HCT116 (cell line): ENCODE measurements around the gene PEAK3. TPM values are rescaled to one million over a fixed set of nuclear protein-coding genes. Genes with fewer than 3 reads are reported as not detected.

Experiments
- ATAC-seq: fragments of 200-7000 bp; cut with Tn5 transposase; 2 replicates; pipeline ENCODE4 v1.9.1; 2020; ENCODE audit warnings: mild to moderate bottlenecking, moderate library complexity
- BruUV-seq: library from RNA; stranded (reverse); fragments of 400-500 nt; replicated peaks from 2 replicates; lab custom pipeline; 2021; lab: Mats Ljungman, UMichigan
- CTCF ChIA-PET: fragments of 300-600 bp; sonication (Branson Sonifier 250); formaldehyde crosslinking; loops from one replicate; lab custom pipeline; 2021; ENCODE audit warnings: antibody characterized with exemption; lab: Charles Lee
- POLR2A ChIA-PET: fragments of 300-600, 350-600 bp; sonication (Branson Sonifier 250); formaldehyde crosslinking; loops from one replicate; lab custom pipeline; 2021; ENCODE audit warnings: antibody characterized with exemption; lab: Charles Lee
- RAD21 ChIA-PET, 2 experiments: fragments of 300-600 bp; sonication (Branson Sonifier 250); formaldehyde crosslinking; loops; one replicate each; lab custom pipeline; 2023; ENCODE audit warnings: low total read pairs in 2 of 2; ENCODE audit not compliant: uncharacterized antibody in 2 of 2, unreplicated experiment in 2 of 2, low non-redundant PET in 1 of 2; lab: Charles Lee
- DNase-seq: peaks from one replicate; pipeline ENCODE4 v3.0.0-alpha.2; 2010; ENCODE audit warnings: low read depth, low spot score
- H2AFZ ChIP-seq: fragments of 200-600 bp; shearing (Covaris generic), sonication (generic); 2 replicates; pipeline ENCODE4 v1.6.1; 2017; ENCODE audit warnings: low read depth, mixed run types, mixed read lengths, antibody characterized with exemption, low read length; ENCODE audit not compliant: poor library complexity, severe bottlenecking
- H3K27ac ChIP-seq: 2 replicates; pipeline ENCODE4 v1.5.1; 2012; ENCODE audit warnings: low read depth, low read length
- H3K27me3 ChIP-seq: fragments of 200-600 bp; sonication (generic); 2 replicates; pipeline ENCODE4 v1.6.1; 2016; ENCODE audit warnings: mixed run types, low read length, mixed read lengths; ENCODE audit not compliant: insufficient read depth
- H3K36me3 ChIP-seq, 2 experiments: fragments of 200-500 bp in 1 of 2; fragments of 200-600 bp in 1 of 2; sonication (Bioruptor generic) in 1 of 2; sonication (generic) in 1 of 2; 2 replicates each; pipeline versions ENCODE4 v1.5.1 to v1.6.1; 2014 to 2016; ENCODE audit warnings: low read length in 2 of 2, inconsistent platforms in 1 of 2, mixed read lengths in 1 of 2, mixed run types in 1 of 2; ENCODE audit not compliant: insufficient read depth in 2 of 2, control insufficient read depth in 1 of 2
- H3K4me1 ChIP-seq, 2 experiments: fragments of 200-600 bp in 1 of 2; sonication (generic) in 1 of 2; 2 replicates each; pipeline versions ENCODE4 v1.5.1 to v1.6.1; 2012 to 2017; ENCODE audit warnings: low read length in 2 of 2, inconsistent platforms in 1 of 2, mild to moderate bottlenecking in 1 of 2, mixed read lengths in 1 of 2, mixed run types in 1 of 2, moderate library complexity in 1 of 2; ENCODE audit not compliant: insufficient read depth in 2 of 2, control insufficient read depth in 1 of 2
- H3K4me2 ChIP-seq: fragments of 200-600 bp; sonication (generic); 2 replicates; pipeline ENCODE4 v1.6.1; 2017; ENCODE audit warnings: mixed run types, low read length, mixed read lengths
- H3K4me3 ChIP-seq, 2 experiments: fragments of 200-600 bp in 1 of 2; sonication (generic) in 1 of 2; replicated peaks in 1 of 2; 2 replicates each; pipeline ENCODE4 v1.5.1; 2011 to 2016; ENCODE audit warnings: low read length in 2 of 2, control low read depth in 1 of 2, low read depth in 1 of 2, mild to moderate bottlenecking in 1 of 2, mixed read lengths in 1 of 2, mixed run types in 1 of 2
- H3K79me2 ChIP-seq: fragments of 200-600 bp; sonication (generic); 2 replicates; pipeline ENCODE4 v1.6.1; 2017; ENCODE audit warnings: mild to moderate bottlenecking, mixed run types, low read length, moderate library complexity, mixed read lengths; ENCODE audit not compliant: insufficient read depth
- H3K9ac ChIP-seq: fragments of 200-600 bp; sonication (generic); 2 replicates; pipeline ENCODE4 v1.6.1; 2016; ENCODE audit warnings: low read length, mixed read lengths
- H3K9me2 ChIP-seq: fragments of 200-600 bp; sonication (generic), shearing (Covaris generic); 2 replicates; pipeline ENCODE4 v1.6.1; 2017; ENCODE audit warnings: mixed run types, mild to moderate bottlenecking, moderate library complexity; ENCODE audit not compliant: insufficient read depth
- H3K9me3 ChIP-seq, 2 experiments: fragments of 200-500 bp in 1 of 2; fragments of 200-600 bp in 1 of 2; sonication (Bioruptor generic) in 1 of 2; sonication (generic) in 1 of 2; 2 replicates each; pipeline ENCODE4 v1.6.1; 2014 to 2017; ENCODE audit warnings: low read length in 2 of 2, mixed read lengths in 2 of 2, inconsistent platforms in 1 of 2, low read depth in 1 of 2, mild to moderate bottlenecking in 1 of 2, mixed run types in 1 of 2, moderate library complexity in 1 of 2; ENCODE audit not compliant: control insufficient read depth in 1 of 2, insufficient read depth in 1 of 2
- H4K20me1 ChIP-seq: fragments of 200-600 bp; sonication (generic), shearing (Covaris generic); 2 replicates; pipeline ENCODE4 v1.6.1; 2017; ENCODE audit warnings: mixed run types, mild to moderate bottlenecking, moderate library complexity; ENCODE audit not compliant: insufficient read depth
- CBX3 ChIP-seq: IDR thresholded peaks from 2 replicates; pipeline ENCODE4 v1.6.1; 2012; ENCODE audit warnings: low read depth
- CEBPB ChIP-seq: IDR thresholded peaks from 2 replicates; pipeline ENCODE4 v1.6.1; 2012; ENCODE audit warnings: low read depth
- ELF1 ChIP-seq: IDR thresholded peaks from 2 replicates; pipeline ENCODE4 v1.6.1; 2012; ENCODE audit warnings: low read depth, borderline replicate concordance
- EZH2 ChIP-seq: fragments of 200-600 bp; sonication (generic); IDR thresholded peaks from 2 replicates; pipeline ENCODE4 v1.6.1; 2017; ENCODE audit warnings: antibody characterized with exemption, mixed run types
- EZH2phosphoT487 ChIP-seq: fragments of 200-600 bp; IDR thresholded peaks from 2 replicates; pipeline ENCODE4 v1.6.1; 2018; ENCODE audit warnings: antibody characterized with exemption, borderline replicate concordance
- FOSL1 ChIP-seq: IDR thresholded peaks from 2 replicates; pipeline ENCODE4 v1.6.1; 2012; ENCODE audit warnings: low read depth
- JUND ChIP-seq: IDR thresholded peaks from 2 replicates; pipeline ENCODE4 v1.6.1; 2012
- POLR2A ChIP-seq: IDR thresholded peaks from 2 replicates; pipeline ENCODE4 v1.7.0; 2011; ENCODE audit warnings: borderline replicate concordance; ENCODE audit not compliant: insufficient read depth, insufficient read length; ENCODE audit errors: extremely low read depth
- RAD21 ChIP-seq: IDR thresholded peaks from 2 replicates; pipeline ENCODE4 v1.6.1; 2012; ENCODE audit warnings: low read depth, mild to moderate bottlenecking
- SP1 ChIP-seq: IDR thresholded peaks from 2 replicates; pipeline ENCODE4 v1.6.1; 2012; ENCODE audit warnings: low read depth
- SRF ChIP-seq: IDR thresholded peaks from 2 replicates; pipeline ENCODE4 v1.6.1; 2012; ENCODE audit warnings: low read depth
- TCF7L2 ChIP-seq: IDR thresholded peaks from 2 replicates; pipeline ENCODE4 v1.7.0; 2011; ENCODE audit warnings: borderline replicate concordance, inconsistent platforms; ENCODE audit not compliant: insufficient read depth, insufficient read length; ENCODE audit errors: extremely low read depth
- YY1 ChIP-seq: IDR thresholded peaks from 2 replicates; pipeline ENCODE4 v1.6.1; 2011; ENCODE audit warnings: low read length, low read depth, moderate library complexity, mild to moderate bottlenecking; ENCODE audit not compliant: insufficient replicate concordance; ENCODE audit errors: extremely low read depth
- ZFX ChIP-seq: fragments of 450-650 bp; IDR thresholded peaks from 2 replicates; pipeline ENCODE4 v1.6.1; 2017
- intact Hi-C: fragments of 100-400 bp; cut with micrococcal nuclease; formaldehyde crosslinking; loops from 2 replicates; pipeline ENCODE4 v1.10.0; 2022
- total RNA-seq: library from RNA; stranded (reverse); gene quantifications from one replicate; pipeline ENCODE4 v1.2.1, GENCODE V29; 2021; ENCODE audit not compliant: unreplicated experiment
- TF ChIP-seq, protein P1 (sequence below): IDR thresholded peaks from 2 replicates; pipeline ENCODE4 v1.6.1; 2012
- TF ChIP-seq, protein P2 (sequence below), 3 experiments: fragments of 200-600 bp in 1 of 3; sonication (generic) in 1 of 3; IDR thresholded peaks in 2 of 3; conservative IDR thresholded peaks in 1 of 3; 2 replicates each; pipeline ENCODE4 v1.5.1; 2012 to 2017; ENCODE audit warnings: low read depth in 2 of 3, low read length in 2 of 3, antibody characterized with exemption in 1 of 3, borderline replicate concordance in 1 of 3, control low read depth in 1 of 3, mild to moderate bottlenecking in 1 of 3, mixed read lengths in 1 of 3, mixed run types in 1 of 3, moderate library complexity in 1 of 3; ENCODE audit not compliant: insufficient read depth in 1 of 3

PEAK3 gene
- total RNA-seq, 1 experiment from 2014 or later = not detected

DNA sequence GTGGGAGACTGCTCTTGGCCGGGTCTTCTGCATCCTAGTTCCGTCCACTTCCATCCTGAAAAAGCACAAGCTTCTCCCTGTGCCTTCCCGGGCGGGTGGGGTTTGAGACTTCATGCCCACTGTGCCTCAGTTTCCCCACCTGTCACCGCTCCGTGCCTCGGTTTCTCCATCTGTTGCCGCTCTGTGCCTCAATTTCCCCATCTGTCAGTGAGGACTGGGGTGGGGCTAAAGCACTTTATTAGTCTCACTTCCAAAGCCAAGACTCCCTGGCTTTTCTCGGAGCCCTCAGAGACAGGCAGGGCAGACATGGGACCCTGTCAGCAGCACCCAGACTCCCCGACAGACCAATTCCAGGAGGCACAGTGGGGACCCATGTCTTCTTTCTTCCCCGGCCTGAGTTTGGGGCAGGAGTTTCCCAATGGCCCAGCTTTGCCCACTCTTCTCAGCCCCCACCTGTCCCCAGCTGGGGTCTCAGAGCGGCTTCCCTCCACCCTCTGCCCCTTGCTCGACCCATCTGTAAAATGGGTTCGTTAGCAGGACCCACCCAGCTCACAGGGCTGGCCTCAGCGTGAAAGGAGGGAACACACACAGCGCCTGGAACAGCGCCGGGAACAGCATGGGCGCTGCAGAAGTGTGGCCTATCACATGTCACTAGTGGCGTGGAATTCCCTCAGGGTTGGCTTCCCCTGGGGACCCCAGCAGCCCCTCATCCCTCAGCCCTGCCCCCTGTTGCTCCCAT, 4.6 kb upstream of the PEAK3 start:
- no peak for ATAC-seq
- Histone ChIP-seq H2AFZ (no peak overlapping the region), H3K4me3 (no peak overlapping the region), H3K27ac (no peak overlapping the region), H4K20me1 (no peaks in the 10 kb centered on the region), H3K9ac (no peak overlapping the region), H3K4me2 (no peak overlapping the region), H3K9me3 (no peaks in the 10 kb centered on the region), H3K27me3 (no peaks in the 10 kb centered on the region), H3K36me3 (no peaks in the 10 kb centered on the region), H3K4me1 (no peaks in the 10 kb centered on the region), H3K79me2 (no peaks in the 10 kb centered on the region), H3K9me2 (no peaks in the 10 kb centered on the region)
- BruUV-seq = no TSS peak
- intact Hi-C loops = no loop called here
- DNase-seq = no peak
- ChIA-PET POLR2A (no interaction called here), RAD21 (no interaction called here), CTCF (no interaction called here)
- TF ChIP-seq CBX3 (no peak), SRF (no peak), CEBPB (no peak), ZFX (no peak), YY1 (no peak), SP1 (no peak), FOSL1 (no peak), TCF7L2 (no peak), POLR2A (no peak), JUND (no peak), EZH2phosphoT487 (no peak), ELF1 (no peak), EZH2 (no peak), RAD21 (no peak)
- TF ChIP-seq, protein P1, sequence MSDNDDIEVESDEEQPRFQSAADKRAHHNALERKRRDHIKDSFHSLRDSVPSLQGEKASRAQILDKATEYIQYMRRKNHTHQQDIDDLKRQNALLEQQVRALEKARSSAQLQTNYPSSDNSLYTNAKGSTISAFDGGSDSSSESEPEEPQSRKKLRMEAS = no peak
- TF ChIP-seq, protein P2, sequence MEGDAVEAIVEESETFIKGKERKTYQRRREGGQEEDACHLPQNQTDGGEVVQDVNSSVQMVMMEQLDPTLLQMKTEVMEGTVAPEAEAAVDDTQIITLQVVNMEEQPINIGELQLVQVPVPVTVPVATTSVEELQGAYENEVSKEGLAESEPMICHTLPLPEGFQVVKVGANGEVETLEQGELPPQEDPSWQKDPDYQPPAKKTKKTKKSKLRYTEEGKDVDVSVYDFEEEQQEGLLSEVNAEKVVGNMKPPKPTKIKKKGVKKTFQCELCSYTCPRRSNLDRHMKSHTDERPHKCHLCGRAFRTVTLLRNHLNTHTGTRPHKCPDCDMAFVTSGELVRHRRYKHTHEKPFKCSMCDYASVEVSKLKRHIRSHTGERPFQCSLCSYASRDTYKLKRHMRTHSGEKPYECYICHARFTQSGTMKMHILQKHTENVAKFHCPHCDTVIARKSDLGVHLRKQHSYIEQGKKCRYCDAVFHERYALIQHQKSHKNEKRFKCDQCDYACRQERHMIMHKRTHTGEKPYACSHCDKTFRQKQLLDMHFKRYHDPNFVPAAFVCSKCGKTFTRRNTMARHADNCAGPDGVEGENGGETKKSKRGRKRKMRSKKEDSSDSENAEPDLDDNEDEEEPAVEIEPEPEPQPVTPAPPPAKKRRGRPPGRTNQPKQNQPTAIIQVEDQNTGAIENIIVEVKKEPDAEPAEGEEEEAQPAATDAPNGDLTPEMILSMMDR (IDR thresholded peaks at IDR 0.05 in 2 of 3, conservative IDR thresholded peaks at IDR 0.05 in 1 of 3; ENCODE audit: borderline replicate concordance in 1 of 3, insufficient read depth in 1 of 3, low read depth in 2 of 3, low read length in 2 of 3) = no peak
